Nephron progenitor cell (in vitro differentiated cells): Measurements from ENCODE around the gene ZNF608.

Source experiments
- DNase-seq: peaks from one replicate; pipeline ENCODE4 v3.0.0; 2021
- H3K27ac Mint-ChIP-seq: 2 replicates; pipeline ENCODE4 v1.8.0; 2021; ENCODE audit warnings: mild to moderate bottlenecking, moderate library complexity, mixed read lengths
- H3K27me3 Mint-ChIP-seq: 2 replicates; pipeline ENCODE4 v1.8.0; 2021; ENCODE audit warnings: mild to moderate bottlenecking, low read depth, mixed read lengths; ENCODE audit not compliant: poor library complexity
- H3K36me3 Mint-ChIP-seq: 2 replicates; pipeline ENCODE4 v1.8.0; 2021; ENCODE audit warnings: low read depth, mixed read lengths
- H3K4me1 Mint-ChIP-seq: 2 replicates; pipeline ENCODE4 v1.8.0; 2021; ENCODE audit warnings: mixed read lengths
- H3K4me3 Mint-ChIP-seq: 2 replicates; pipeline ENCODE4 v1.8.0; 2021; ENCODE audit warnings: mild to moderate bottlenecking, moderate library complexity, mixed read lengths
- H3K9me3 Mint-ChIP-seq: 2 replicates; pipeline ENCODE4 v1.8.0; 2021; ENCODE audit warnings: mild to moderate bottlenecking, moderate library complexity, mixed read lengths
- TF ChIP-seq, protein P1 (sequence below): fragments of 200-600 bp; sonication (generic); IDR thresholded peaks from 2 replicates; pipeline ENCODE4 v1.5.0; 2021; ENCODE audit warnings: antibody characterized with exemption

Gene ZNF608

DNA sequence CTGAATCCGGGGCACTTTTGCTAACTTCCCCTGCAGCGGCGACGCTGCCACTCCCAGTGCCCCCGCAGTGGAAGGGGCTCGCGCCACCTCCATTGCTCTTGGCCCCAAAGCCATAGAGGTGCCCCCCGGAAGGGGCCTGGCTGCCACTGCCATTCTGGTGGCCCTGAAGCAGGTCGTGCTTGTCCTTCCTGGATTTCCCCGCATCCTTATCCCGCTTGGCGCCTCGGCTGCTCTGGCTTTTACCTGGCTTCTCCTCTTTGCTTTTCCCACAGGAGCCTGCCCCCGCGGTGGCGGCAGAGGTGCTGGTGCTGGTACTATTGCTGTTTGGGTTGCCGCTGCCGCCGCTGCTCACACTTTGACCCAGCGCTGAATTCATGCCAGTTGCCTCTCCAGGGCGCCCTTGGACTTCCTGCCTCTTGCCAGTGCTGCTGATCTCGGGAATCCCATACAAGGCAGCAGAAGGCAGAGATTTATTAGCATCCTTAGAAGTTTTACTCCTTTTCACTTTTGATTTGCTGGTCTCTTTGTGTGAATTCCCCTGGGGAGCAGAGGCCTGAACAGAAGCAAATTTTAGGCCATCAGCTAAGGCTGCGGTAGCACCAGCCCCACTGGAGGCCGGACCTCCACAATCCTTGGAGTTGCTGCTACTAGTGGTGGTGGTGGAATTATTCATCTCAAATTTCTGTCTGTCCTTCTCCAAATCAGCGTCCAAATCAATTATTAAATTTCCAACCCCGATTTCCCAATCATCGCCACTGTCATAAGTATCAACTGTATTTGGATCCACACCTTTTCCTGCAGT is 2.1 kb downstream of the ZNF608 start:
- Mint-ChIP-seq H3K4me3 (no peak overlapping the region), H3K36me3 (no peaks in the 10 kb centered on the region), H3K9me3 (no peaks in the 10 kb centered on the region), H3K27ac (no peak overlapping the region), H3K4me1 (no peaks in the 10 kb centered on the region), H3K27me3 (no peaks in the 10 kb centered on the region)
- TF ChIP-seq, protein P1, sequence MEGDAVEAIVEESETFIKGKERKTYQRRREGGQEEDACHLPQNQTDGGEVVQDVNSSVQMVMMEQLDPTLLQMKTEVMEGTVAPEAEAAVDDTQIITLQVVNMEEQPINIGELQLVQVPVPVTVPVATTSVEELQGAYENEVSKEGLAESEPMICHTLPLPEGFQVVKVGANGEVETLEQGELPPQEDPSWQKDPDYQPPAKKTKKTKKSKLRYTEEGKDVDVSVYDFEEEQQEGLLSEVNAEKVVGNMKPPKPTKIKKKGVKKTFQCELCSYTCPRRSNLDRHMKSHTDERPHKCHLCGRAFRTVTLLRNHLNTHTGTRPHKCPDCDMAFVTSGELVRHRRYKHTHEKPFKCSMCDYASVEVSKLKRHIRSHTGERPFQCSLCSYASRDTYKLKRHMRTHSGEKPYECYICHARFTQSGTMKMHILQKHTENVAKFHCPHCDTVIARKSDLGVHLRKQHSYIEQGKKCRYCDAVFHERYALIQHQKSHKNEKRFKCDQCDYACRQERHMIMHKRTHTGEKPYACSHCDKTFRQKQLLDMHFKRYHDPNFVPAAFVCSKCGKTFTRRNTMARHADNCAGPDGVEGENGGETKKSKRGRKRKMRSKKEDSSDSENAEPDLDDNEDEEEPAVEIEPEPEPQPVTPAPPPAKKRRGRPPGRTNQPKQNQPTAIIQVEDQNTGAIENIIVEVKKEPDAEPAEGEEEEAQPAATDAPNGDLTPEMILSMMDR: no peak
- DNase-seq: peak; percentile 47

DNA sequence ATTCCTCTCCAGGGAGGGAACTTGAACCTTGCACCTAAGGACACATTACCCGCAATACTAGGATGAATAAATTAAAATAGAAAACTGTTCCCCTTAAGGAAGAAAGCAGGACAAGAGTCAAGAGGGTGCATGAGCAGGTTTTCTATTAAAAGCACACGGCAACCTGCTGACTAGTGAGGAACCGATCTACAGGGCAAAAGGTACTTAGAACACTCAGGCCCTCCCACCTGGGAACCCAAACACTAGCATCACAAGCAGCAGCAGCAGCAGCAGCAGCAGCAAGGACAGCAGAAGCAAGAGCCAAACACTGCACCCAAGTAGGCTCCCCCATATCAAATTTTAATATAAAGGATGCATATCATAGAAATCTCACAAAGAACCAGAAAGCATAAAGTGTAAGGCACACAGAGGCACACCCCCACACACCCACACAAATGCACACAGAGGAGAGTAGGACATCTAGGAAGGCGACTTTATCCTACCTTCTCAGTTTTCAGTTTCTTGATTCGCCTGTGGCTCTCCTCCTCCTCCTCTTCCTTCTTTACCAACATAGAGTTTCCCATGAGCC is 2.8 kb downstream of the ZNF608 start:
- TF ChIP-seq, protein P1: no peak
- Mint-ChIP-seq H3K36me3 (no peaks in the 10 kb centered on the region), H3K4me1 (no peaks in the 10 kb centered on the region)

DNA sequence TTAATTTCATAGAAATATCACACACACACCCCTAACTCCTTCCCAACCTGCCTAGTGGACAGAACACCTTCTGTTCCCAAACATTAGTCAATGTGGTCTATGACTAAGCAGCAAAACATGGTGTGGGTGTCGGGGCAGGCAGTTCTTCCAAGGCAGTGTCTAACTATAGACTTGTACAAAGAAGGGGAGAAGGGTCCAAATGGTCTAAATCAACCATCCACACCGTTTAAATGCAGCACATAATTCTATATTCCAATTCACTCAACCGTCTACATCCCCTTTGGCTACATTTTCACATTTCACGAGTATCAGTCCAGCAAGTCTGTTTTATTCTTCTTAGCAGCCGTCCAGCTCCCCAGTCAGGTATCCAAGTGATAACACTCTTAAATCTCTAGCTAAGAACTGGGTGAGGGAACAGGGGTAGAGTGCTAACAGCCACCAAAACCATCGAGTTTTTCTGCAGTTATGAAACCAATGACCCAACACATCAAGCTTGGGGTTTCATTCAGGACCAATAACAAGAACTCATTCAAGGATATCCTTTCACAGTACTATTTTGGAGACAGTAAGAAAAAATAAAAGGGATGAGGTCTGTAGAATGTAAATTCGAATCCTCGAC is 3.3 kb downstream of the ZNF608 start:
- no peak for DNase-seq
- H3K4me1 Mint-ChIP-seq: no peaks in the 10 kb centered on the region
- no peaks in the 10 kb centered on the region for H3K36me3 Mint-ChIP-seq
- no peaks in the 10 kb centered on the region for H3K9me3 Mint-ChIP-seq
- no peaks in the 10 kb centered on the region for H3K27me3 Mint-ChIP-seq
- TF ChIP-seq, protein P1: no peak
- no peak overlapping the region for H3K4me3 Mint-ChIP-seq
- H3K27ac Mint-ChIP-seq: no peak overlapping the region

More for the DNA sequence above, 2.8 kb downstream of the ZNF608 start:
- H3K9me3 Mint-ChIP-seq: no peaks in the 10 kb centered on the region
- DNase-seq: no peak
- H3K27ac Mint-ChIP-seq: no peak overlapping the region
- no peak overlapping the region for H3K4me3 Mint-ChIP-seq
- no peaks in the 10 kb centered on the region for H3K27me3 Mint-ChIP-seq

DNA sequence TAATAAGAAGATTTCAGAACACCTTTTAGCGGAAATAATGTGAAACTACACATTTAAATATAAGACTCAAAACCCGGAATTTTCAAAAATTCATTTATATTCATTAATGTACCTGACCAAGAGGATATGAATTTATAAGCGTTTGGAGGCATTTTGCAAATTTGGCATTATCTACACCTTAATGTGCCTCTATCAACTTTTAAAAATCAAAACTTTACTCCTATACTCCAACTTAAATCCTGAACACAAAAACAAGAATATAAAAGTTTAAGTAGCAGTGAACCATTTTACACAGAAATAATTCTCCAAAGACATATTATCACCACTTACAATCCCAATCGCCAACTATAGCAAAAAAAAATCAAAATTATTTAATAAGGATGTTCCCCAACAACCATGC is 3.9 kb downstream of the ZNF608 start:
- Mint-ChIP-seq H3K9me3 (no peaks in the 10 kb centered on the region), H3K4me3 (no peak overlapping the region), H3K27ac (no peak overlapping the region), H3K4me1 (no peaks in the 10 kb centered on the region), H3K27me3 (no peaks in the 10 kb centered on the region), H3K36me3 (no peaks in the 10 kb centered on the region)
- TF ChIP-seq, protein P1: no peak
- DNase-seq: no peak

DNA sequence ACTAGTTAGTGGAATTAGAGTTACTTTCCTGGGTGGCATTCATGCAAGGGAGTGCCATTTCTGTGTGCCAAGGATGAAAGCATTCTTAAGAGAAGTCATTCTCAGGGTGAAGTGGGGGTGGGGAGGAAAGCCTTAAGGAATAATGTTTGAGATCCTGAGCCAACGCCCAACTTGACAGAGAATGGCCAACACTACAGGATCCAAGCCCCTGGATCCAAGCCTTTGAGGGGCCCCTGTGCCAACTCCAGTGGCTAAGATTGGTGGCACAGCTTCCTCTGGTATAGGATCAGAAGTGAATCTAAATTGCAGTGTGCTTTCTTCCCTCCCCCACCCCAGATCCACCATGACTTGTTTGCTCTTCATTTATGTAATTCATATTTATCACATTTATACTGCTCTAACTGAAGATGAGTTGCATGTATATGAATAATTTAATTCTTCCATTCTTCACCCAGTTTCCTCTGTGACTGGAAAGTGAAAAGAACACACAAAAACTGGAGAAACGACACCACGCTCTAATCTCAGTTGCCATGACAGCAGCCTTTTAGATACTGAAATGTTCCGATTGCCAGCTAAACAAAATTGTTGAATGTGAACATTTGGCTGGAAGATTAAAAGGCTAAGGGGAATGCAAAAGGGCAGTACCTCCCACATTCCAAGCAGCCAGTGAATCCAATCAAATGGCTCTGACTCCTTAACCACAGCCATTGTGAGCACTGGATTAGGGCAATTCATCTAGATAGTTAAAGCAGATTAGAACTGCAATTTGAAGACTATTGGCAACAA is 4.5 kb downstream of the ZNF608 start:
- H3K9me3 Mint-ChIP-seq: no peaks in the 10 kb centered on the region
- H3K27ac Mint-ChIP-seq: no peak overlapping the region
- no peak overlapping the region for H3K4me3 Mint-ChIP-seq
- DNase-seq: no peak
- H3K36me3 Mint-ChIP-seq: no peaks in the 10 kb centered on the region
- H3K4me1 Mint-ChIP-seq: no peaks in the 10 kb centered on the region
- TF ChIP-seq, protein P1: no peak
- H3K27me3 Mint-ChIP-seq: no peaks in the 10 kb centered on the region
